HT1080 (cell line): ENCODE measurements around the gene C20orf173. TPM values are rescaled to one million over a fixed set of nuclear protein-coding genes. Genes with fewer than 3 reads are reported as not detected.

Source experiments
- DNase-seq: peaks from one replicate; pipeline ENCODE4 v3.0.0-alpha.2; 2015; ENCODE audit warnings: low read depth
- total RNA-seq: library from RNA; depleted of rRNA; stranded (reverse); fragments of >200 nt; shearing (Covaris generic); gene quantifications from 2 replicates; pipeline ENCODE4 v1.2.3, GENCODE V29; 2014

Gene C20orf173
- total RNA-seq, 1 experiment from 2014 or later, result not detected

GRCh38 chr20:35508493-35509218 is 20.8 kb downstream of the C20orf173 start:
- no peak for DNase-seq

GRCh38 chr20:35506872-35507638 is 22.4 kb downstream of the C20orf173 start:
- peak; percentile 61 for DNase-seq

GRCh38 chr20:35506179-35506578 is 23.3 kb downstream of the C20orf173 start:
- DNase-seq, result peak; percentile 23

GRCh38 chr20:35504751-35505150 is 24.7 kb downstream of the C20orf173 start:
- no peak for DNase-seq

GRCh38 chr20:35503841-35504561 is 25.5 kb downstream of the C20orf173 start:
- DNase-seq, result no peak

GRCh38 chr20:35503281-35503680 is 26.2 kb downstream of the C20orf173 start:
- no peak for DNase-seq

- no peak for DNase-seq
Observed at GRCh38 chr20:35502352-35502751, 27.1 kb downstream of the C20orf173 start.

GRCh38 chr20:35499271-35499670 is 30.2 kb downstream of the C20orf173 start:
- no peak for DNase-seq

- no peak for DNase-seq
Observed at GRCh38 chr20:35497780-35498189, 31.7 kb downstream of the C20orf173 start.

GRCh38 chr20:35497320-35497719 is 32.1 kb downstream of the C20orf173 start:
- no peak for DNase-seq

GRCh38 chr20:35496481-35496880 is 33.0 kb downstream of the C20orf173 start:
- no peak for DNase-seq

GRCh38 chr20:35492352-35492751 is 37.1 kb downstream of the C20orf173 start:
- DNase-seq, result no peak

GRCh38 chr20:35491823-35492222 is 37.6 kb downstream of the C20orf173 start:
- DNase-seq, result peak; percentile 36

- DNase-seq, result no peak
Observed at GRCh38 chr20:35490736-35491181, 38.7 kb downstream of the C20orf173 start.

- DNase-seq, result no peak
Observed at GRCh38 chr20:35489717-35490116, 39.7 kb downstream of the C20orf173 start.

GRCh38 chr20:35487479-35487878 is 42.0 kb downstream of the C20orf173 start:
- no peak for DNase-seq

GRCh38 chr20:35479798-35480197 is 49.7 kb downstream of the C20orf173 start:
- DNase-seq, result no peak

- DNase-seq, result peak; percentile 5
Observed at GRCh38 chr20:35478804-35479472, 50.5 kb downstream of the C20orf173 start.
